Calu3 (cell line): ENCODE results near the gene TBC1D9. TPM values are rescaled to one million over a fixed set of nuclear protein-coding genes. Genes with fewer than 3 reads are reported as not detected.

ENCODE experiments used
- BruUV-seq: library from RNA; stranded (reverse); fragments of 400-500 nt; replicated peaks from 2 replicates; lab custom pipeline; 2021; lab: Mats Ljungman, UMichigan
- CTCF ChIA-PET: fragments of 300-600 bp; sonication (Branson Sonifier 250); formaldehyde crosslinking; loops from one replicate; lab custom pipeline; 2022; ENCODE audit warnings: antibody characterized with exemption; lab: Charles Lee
- DNase-seq: peaks from one replicate; pipeline ENCODE4 v3.0.0; 2022
- H3K27ac Mint-ChIP-seq: one replicate; pipeline ENCODE4 v1.8.0; 2022; ENCODE audit warnings: mixed read lengths; ENCODE audit not compliant: unreplicated experiment
- H3K27me3 Mint-ChIP-seq: one replicate; pipeline ENCODE4 v1.8.0; 2022; ENCODE audit warnings: mixed read lengths; ENCODE audit not compliant: unreplicated experiment
- H3K36me3 Mint-ChIP-seq: one replicate; pipeline ENCODE4 v1.8.0; 2022; ENCODE audit warnings: mild to moderate bottlenecking, moderate library complexity, mixed read lengths; ENCODE audit not compliant: insufficient read depth, unreplicated experiment
- H3K4me1 Mint-ChIP-seq: one replicate; pipeline ENCODE4 v1.8.0; 2022; ENCODE audit warnings: mild to moderate bottlenecking, low read depth, mixed read lengths; ENCODE audit not compliant: unreplicated experiment
- H3K4me3 Mint-ChIP-seq: one replicate; pipeline ENCODE4 v1.8.0; 2022; ENCODE audit warnings: mild to moderate bottlenecking, low read depth, moderate library complexity, mixed read lengths; ENCODE audit not compliant: unreplicated experiment
- H3K9me3 Mint-ChIP-seq: one replicate; pipeline ENCODE4 v1.8.0; 2022; ENCODE audit warnings: low read depth, mixed read lengths; ENCODE audit not compliant: unreplicated experiment
- CTCF ChIP-seq: fragments of 200-600 bp; IDR thresholded peaks from one replicate; pipeline ENCODE4 v1.8.0; 2022; ENCODE audit warnings: antibody characterized with exemption; ENCODE audit not compliant: unreplicated experiment
- intact Hi-C: fragments of 100-400 bp; cut with micrococcal nuclease; formaldehyde crosslinking; loops from one replicate; pipeline ENCODE4 v1.10.0; 2022; ENCODE audit not compliant: unreplicated experiment
- total RNA-seq: library from RNA; stranded (reverse); gene quantifications from 2 replicates; pipeline ENCODE4 v1.2.3, GENCODE V29; 2022

TBC1D9 gene
- total RNA-seq, 1 experiment from 2014 or later, result 9.4 TPM

GRCh38 chr4:140679576-140679975 is 76.6 kb downstream of the TBC1D9 start:
- Mint-ChIP-seq H3K27me3 (no peaks in the 10 kb centered on the region), H3K36me3 (no peaks in the 10 kb centered on the region), H3K9me3 (no peaks in the 10 kb centered on the region), H3K4me1 (no peaks in the 10 kb centered on the region), H3K4me3 (no peak overlapping the region), H3K27ac (no peak overlapping the region)
- TF ChIP-seq CTCF, result no peak
- intact Hi-C loops, result no loop called here
- CTCF ChIA-PET, result no interaction called here
- no peak for DNase-seq
- BruUV-seq, result no TSS peak

- intact Hi-C loops, result no loop called here
- Mint-ChIP-seq H3K27ac (no peak overlapping the region), H3K27me3 (no peaks in the 10 kb centered on the region), H3K4me3 (no peak overlapping the region), H3K36me3 (no peaks in the 10 kb centered on the region), H3K9me3 (no peaks in the 10 kb centered on the region), H3K4me1 (no peaks in the 10 kb centered on the region)
- BruUV-seq, result no TSS peak
- CTCF ChIA-PET, result no interaction called here
- no peak for TF ChIP-seq CTCF
- no peak for DNase-seq
These were observed 80.5 kb downstream of the TBC1D9 start for GRCh38 chr4:140675599-140676231.

GRCh38 chr4:140673729-140674128 is 82.5 kb downstream of the TBC1D9 start:
- Mint-ChIP-seq H3K9me3 (no peaks in the 10 kb centered on the region), H3K4me1 (no peaks in the 10 kb centered on the region), H3K36me3 (no peaks in the 10 kb centered on the region), H3K4me3 (no peak overlapping the region), H3K27ac (no peak overlapping the region), H3K27me3 (no peaks in the 10 kb centered on the region)
- BruUV-seq, result no TSS peak
- no peak for DNase-seq
- CTCF ChIA-PET, result interaction anchor here (0.7 kb wide), 1 partner anchor 1461 kb away, joined by 3 read pairs; no protein-coding TSS in a partner anchor
- intact Hi-C loops, result no loop called here
- no peak for TF ChIP-seq CTCF

GRCh38 chr4:140672416-140672815 is 83.8 kb downstream of the TBC1D9 start:
- Mint-ChIP-seq H3K27me3 (no peaks in the 10 kb centered on the region), H3K9me3 (no peaks in the 10 kb centered on the region), H3K4me3 (no peak overlapping the region), H3K36me3 (no peaks in the 10 kb centered on the region), H3K4me1 (no peaks in the 10 kb centered on the region), H3K27ac (no peak overlapping the region)
- no peak for TF ChIP-seq CTCF
- intact Hi-C loops, result no loop called here
- CTCF ChIA-PET, result no interaction called here
- no peak for DNase-seq
- no TSS peak for BruUV-seq
